GM18499 (cell line): ENCODE data around the gene GPR55.

ENCODE experiments used
- ATAC-seq: cut with Tn5 transposase; IDR thresholded peaks from one replicate; pipeline ENCODE4 v1.9.1; 2021; ENCODE audit warnings: moderate number of reproducible peaks; ENCODE audit not compliant: insufficient read depth, unreplicated experiment

Gene GPR55

GRCh38 chr2:230922951-230923717 is 1.9 kb downstream of the GPR55 start:
- no peak for ATAC-seq

- no peak for ATAC-seq
Observed at GRCh38 chr2:230921806-230922595, 3.0 kb downstream of the GPR55 start.

GRCh38 chr2:230920167-230920566 is 4.9 kb downstream of the GPR55 start:
- no peak for ATAC-seq

GRCh38 chr2:230919681-230920080 is 5.4 kb downstream of the GPR55 start:
- ATAC-seq: no peak

- ATAC-seq: no peak
Observed at GRCh38 chr2:230919240-230919639, 5.8 kb downstream of the GPR55 start.

- no peak for ATAC-seq
Observed at GRCh38 chr2:230916218-230916617, 8.8 kb downstream of the GPR55 start.

- no peak for ATAC-seq
Observed at GRCh38 chr2:230915319-230915718, 9.7 kb downstream of the GPR55 start.

- ATAC-seq: no peak
Observed at GRCh38 chr2:230914886-230915285, 10.2 kb downstream of the GPR55 start.

- ATAC-seq: no peak
Observed at GRCh38 chr2:230913406-230914143, 11.5 kb downstream of the GPR55 start.

- no peak for ATAC-seq
Observed at GRCh38 chr2:230912724-230913123, 12.3 kb downstream of the GPR55 start.

- no peak for ATAC-seq
Observed at GRCh38 chr2:230912046-230912445, 13.0 kb downstream of the GPR55 start.

- ATAC-seq: no peak
Observed at GRCh38 chr2:230910546-230911177, 14.4 kb downstream of the GPR55 start.

- ATAC-seq: no peak
Observed at GRCh38 chr2:230909841-230910545, 15.0 kb downstream of the GPR55 start.

GRCh38 chr2:230908595-230909191 is 16.3 kb downstream of the GPR55 start:
- ATAC-seq: no peak

- ATAC-seq: no peak
Observed at GRCh38 chr2:230908092-230908594, 16.9 kb downstream of the GPR55 start.

GRCh38 chr2:230907361-230908091 is 17.5 kb downstream of the GPR55 start:
- ATAC-seq: no peak

GRCh38 chr2:230906471-230907230 is 18.4 kb downstream of the GPR55 start:
- no peak for ATAC-seq
